Measurements from ENCODE around the gene CSNK1G2.

GRCh38 chr19:1979642-1980041 is 38.7 kb downstream of the CSNK1G2 start:
- TF ChIP-seq POLR2A (IDR thresholded peaks at IDR 0.05) = no peak
- TF ChIP-seq CTCF (IDR thresholded peaks at IDR 0.05) = no peak

All from Peyer's patch (tissue), 4 donors.